Epithelial cell of proximal tubule (primary cell): ENCODE data around the gene PCYOX1L. TPM values are rescaled to one million over a fixed set of nuclear protein-coding genes. Genes with fewer than 3 reads are reported as not detected.

Experiments
- DNase-seq: peaks from one replicate; pipeline ENCODE4 v3.0.0-alpha.2; 2011; ENCODE audit warnings: low read depth
- H3K4me3 ChIP-seq: 2 replicates; pipeline ENCODE4 v1.5.1; 2011; ENCODE audit warnings: low read depth, mild to moderate bottlenecking, low read length
- total RNA-seq: library from RNA; depleted of rRNA; stranded (reverse); fragments of >200 nt; gene quantifications from 2 replicates; pipeline ENCODE4 v1.2.3, GENCODE V29; 2015
- TF ChIP-seq, protein P1 (sequence below): conservative IDR thresholded peaks from 2 replicates; pipeline ENCODE4 v1.5.1; 2012; ENCODE audit warnings: low read depth, mild to moderate bottlenecking, low read length

Gene PCYOX1L
- total RNA-seq, 1 donor from 2014 or later = 7.1 TPM

DNA sequence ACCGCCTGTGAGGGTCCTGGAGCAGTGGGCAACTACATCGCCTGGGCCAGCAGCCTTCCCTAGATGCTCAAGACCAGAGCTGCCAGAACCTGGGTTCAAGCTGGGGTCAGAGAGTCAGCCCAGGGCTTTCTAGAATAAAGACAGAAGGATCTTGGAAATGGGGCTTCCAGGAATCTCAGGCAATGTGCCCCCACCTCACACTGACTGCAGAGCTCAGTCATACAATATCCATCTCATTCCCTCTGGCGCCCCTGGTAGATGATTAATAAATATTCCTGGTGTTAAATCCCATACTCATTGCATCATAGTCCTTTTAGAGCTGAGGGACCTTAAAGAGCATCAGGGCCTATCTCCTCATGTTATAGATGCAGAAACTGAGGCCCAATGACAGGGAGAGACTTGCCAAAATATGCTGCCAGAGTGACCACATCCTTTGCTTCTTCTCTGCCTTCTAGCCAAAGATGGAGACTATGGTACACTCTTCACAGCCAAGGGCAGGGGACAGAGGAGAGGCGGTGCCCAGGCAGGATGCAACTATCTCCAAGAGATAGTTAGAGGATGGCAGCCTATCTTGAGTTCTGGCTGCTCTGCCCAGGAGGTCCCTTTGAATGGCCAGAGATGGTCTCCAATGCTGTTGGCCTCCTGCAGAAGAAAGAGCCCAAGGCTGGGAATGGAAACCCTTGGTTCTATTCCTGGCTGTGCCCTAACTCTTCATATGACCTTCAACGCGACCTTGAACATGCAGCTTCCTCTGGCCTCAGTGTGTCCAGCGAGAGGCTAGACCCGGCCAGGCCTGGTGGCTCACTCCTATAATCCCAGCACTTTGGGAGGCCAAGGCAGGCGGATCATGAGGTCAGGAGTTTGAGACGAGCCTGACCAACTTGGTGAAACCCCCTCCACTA lies 57.5 kb downstream of the PCYOX1L start:
- no peak for DNase-seq
- no peak overlapping the region for H3K4me3 ChIP-seq
- TF ChIP-seq, protein P1, sequence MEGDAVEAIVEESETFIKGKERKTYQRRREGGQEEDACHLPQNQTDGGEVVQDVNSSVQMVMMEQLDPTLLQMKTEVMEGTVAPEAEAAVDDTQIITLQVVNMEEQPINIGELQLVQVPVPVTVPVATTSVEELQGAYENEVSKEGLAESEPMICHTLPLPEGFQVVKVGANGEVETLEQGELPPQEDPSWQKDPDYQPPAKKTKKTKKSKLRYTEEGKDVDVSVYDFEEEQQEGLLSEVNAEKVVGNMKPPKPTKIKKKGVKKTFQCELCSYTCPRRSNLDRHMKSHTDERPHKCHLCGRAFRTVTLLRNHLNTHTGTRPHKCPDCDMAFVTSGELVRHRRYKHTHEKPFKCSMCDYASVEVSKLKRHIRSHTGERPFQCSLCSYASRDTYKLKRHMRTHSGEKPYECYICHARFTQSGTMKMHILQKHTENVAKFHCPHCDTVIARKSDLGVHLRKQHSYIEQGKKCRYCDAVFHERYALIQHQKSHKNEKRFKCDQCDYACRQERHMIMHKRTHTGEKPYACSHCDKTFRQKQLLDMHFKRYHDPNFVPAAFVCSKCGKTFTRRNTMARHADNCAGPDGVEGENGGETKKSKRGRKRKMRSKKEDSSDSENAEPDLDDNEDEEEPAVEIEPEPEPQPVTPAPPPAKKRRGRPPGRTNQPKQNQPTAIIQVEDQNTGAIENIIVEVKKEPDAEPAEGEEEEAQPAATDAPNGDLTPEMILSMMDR = no peak

DNA sequence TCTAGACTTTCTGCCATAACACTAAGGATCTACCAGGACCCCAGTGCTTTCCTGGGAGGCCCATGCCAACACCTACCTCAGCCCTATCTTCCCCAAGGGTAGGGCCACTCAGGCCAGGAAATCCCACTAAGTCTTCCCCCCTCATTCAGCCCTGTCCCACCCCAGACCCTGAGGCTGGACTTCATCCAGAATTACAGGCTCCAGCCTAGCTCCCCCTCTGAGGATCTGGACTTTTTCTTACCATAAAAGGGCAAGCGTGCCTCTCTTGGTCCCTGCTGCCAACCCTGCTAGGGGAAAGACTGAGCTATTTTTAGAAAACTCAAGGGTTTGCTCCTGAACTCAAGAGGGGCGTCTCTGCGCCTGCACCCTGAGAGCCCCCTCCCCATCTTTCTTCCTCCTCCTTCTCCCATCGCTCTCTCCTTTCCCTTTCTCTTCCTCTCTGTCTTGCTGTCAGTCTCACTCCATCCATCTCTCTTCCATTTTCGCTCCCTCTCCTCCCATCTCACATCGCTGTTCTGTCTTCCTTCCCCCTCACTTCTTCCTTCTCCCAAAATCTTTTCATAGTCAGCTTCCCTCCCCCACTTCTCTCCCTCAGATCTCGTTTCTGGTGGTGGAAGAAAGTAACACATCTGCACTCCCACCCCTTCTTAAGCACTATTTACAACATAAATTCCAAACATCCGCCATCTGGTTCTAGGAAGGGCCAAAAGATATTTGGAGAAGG lies 59.3 kb downstream of the PCYOX1L start:
- no peak overlapping the region for H3K4me3 ChIP-seq
- DNase-seq = no peak
- TF ChIP-seq, protein P1 = no peak

DNA sequence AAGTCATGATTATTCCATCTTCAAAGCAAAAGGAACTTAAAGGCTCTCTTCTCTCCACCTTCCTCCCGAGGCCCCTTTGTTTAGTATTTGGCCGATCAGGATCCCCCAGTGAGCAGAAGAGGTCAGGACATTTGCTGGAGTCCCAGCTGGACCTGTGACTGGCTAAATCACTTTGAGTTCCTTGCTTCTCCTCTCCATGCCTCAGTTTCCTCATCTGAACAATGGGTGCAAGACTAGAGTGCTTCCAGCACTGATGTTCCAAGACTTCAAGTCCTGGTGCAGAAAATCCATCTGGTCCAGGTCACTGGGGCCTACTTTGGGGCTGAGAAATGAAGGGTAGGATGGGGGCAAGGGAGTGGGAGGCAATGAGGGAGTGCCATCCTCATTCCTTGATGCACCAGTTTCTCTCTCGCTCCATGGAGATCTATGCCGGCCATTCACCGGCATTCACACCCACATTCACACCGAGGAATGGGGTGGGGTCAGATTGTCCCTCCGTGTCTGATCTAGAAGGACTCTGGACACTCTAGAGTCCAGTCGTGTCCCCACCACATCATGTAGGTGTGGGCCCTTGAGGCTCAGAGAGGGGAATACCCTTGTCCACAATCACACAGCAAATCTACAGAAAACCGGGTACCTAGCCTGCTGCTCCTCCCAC lies 60.0 kb downstream of the PCYOX1L start:
- no peak overlapping the region for H3K4me3 ChIP-seq
- TF ChIP-seq, protein P1 = no peak
- DNase-seq = no peak

GRCh38 chr5:149418910-149419531 lies 61.2 kb downstream of the PCYOX1L start:
- TF ChIP-seq, protein P1 = no peak
- H3K4me3 ChIP-seq = no peak overlapping the region
- no peak for DNase-seq

Other genes starting within 250 kb of the PCYOX1L start
- 15.6 and 30.1 TPM in 2 replicates for gene ABLIM3, start 216.6 kb upstream of the PCYOX1L start, total RNA-seq
- gene AFAP1L1, start 86.2 kb upstream of the PCYOX1L start, total RNA-seq = 17.2 and 27.2 TPM in 2 replicates
- 15.5 and 21.6 TPM in 2 replicates for gene GRPEL2, start 12.5 kb upstream of the PCYOX1L start, total RNA-seq
- not detected in 2 replicates for gene IL17B, start 21.2 kb downstream of the PCYOX1L start, total RNA-seq
- 176 and 187 TPM in 2 replicates for gene CSNK1A1, start 193.4 kb downstream of the PCYOX1L start, total RNA-seq
- gene ARHGEF37, start 223.5 kb downstream of the PCYOX1L start, total RNA-seq = 2.0 and 2.7 TPM in 2 replicates